Thoracic aorta (tissue), 2 donors: ENCODE results near the gene LEFTY1. TPM values are rescaled to one million over a fixed set of nuclear protein-coding genes. Genes with fewer than 3 reads are reported as not detected.

Experiments
- ATAC-seq: fragments of 150-250 bp; one replicate; pipeline ENCODE4 v1.8.0; 2017; ENCODE audit warnings: low read depth; ENCODE audit not compliant: insufficient number of reproducible peaks, low FRiP score
- DNase-seq: peaks from one replicate; pipeline ENCODE4 v3.0.0-alpha.2; 2020; ENCODE audit warnings: low spot score
- H3K27ac ChIP-seq, 2 donors: fragments of 200-600 bp; sonication (generic); 1 replicate in 1 of 2; 2 replicates in 1 of 2; pipeline ENCODE4 v1.5.1; 2016; ENCODE audit warnings: mild to moderate bottlenecking in 2 of 2, moderate library complexity in 2 of 2
- H3K27me3 ChIP-seq: fragments of 200-600 bp; sonication (generic); replicated peaks from 2 replicates; pipeline ENCODE4 v1.6.0; 2016; ENCODE audit warnings: mild to moderate bottlenecking; ENCODE audit not compliant: insufficient read depth
- H3K36me3 ChIP-seq: fragments of 200-600 bp; sonication (generic); one replicate; pipeline ENCODE4 v1.5.1; 2016
- H3K4me1 ChIP-seq, 2 donors: fragments of 200-600 bp; sonication (generic); 1 replicate in 1 of 2; 2 replicates in 1 of 2; pipeline versions ENCODE4 v1.5.1 to v1.6.0; 2016; ENCODE audit warnings: low read depth in 2 of 2, mild to moderate bottlenecking in 1 of 2; ENCODE audit not compliant: control insufficient read depth in 1 of 2
- H3K4me3 ChIP-seq: fragments of 200-600 bp; sonication (generic); 2 replicates; pipeline ENCODE4 v1.5.1; 2016; ENCODE audit warnings: mild to moderate bottlenecking
- H3K9me3 ChIP-seq: fragments of 200-600 bp; sonication (generic); 2 replicates; pipeline ENCODE4 v1.5.1; 2016
- total RNA-seq, 2 donors: library from RNA; depleted of rRNA; stranded (reverse); fragments of >200 nt; gene quantifications; one replicate each; pipeline versions ENCODE4 v1.1.0 to v1.2.3, GENCODE V29; 2016
- TF ChIP-seq, protein P1 (sequence below): fragments of 200-600 bp; sonication (generic); IDR thresholded peaks from one replicate; pipeline ENCODE4 v1.5.1; 2019; ENCODE audit warnings: antibody characterized with exemption

Gene LEFTY1
- total RNA-seq, 2 donors from 2014 or later: not detected

- no peak overlapping the region for H3K27ac ChIP-seq
- H3K4me3 ChIP-seq: no peak overlapping the region
- TF ChIP-seq, protein P1, sequence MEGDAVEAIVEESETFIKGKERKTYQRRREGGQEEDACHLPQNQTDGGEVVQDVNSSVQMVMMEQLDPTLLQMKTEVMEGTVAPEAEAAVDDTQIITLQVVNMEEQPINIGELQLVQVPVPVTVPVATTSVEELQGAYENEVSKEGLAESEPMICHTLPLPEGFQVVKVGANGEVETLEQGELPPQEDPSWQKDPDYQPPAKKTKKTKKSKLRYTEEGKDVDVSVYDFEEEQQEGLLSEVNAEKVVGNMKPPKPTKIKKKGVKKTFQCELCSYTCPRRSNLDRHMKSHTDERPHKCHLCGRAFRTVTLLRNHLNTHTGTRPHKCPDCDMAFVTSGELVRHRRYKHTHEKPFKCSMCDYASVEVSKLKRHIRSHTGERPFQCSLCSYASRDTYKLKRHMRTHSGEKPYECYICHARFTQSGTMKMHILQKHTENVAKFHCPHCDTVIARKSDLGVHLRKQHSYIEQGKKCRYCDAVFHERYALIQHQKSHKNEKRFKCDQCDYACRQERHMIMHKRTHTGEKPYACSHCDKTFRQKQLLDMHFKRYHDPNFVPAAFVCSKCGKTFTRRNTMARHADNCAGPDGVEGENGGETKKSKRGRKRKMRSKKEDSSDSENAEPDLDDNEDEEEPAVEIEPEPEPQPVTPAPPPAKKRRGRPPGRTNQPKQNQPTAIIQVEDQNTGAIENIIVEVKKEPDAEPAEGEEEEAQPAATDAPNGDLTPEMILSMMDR: no peak
- H3K36me3 ChIP-seq: no peaks in the 10 kb centered on the region
- H3K9me3 ChIP-seq: no peaks in the 10 kb centered on the region
- H3K27me3 ChIP-seq: no peaks in the 10 kb centered on the region
- peaks cover 4 to 6% of the 10 kb centered on the region in 2 donors for H3K4me1 ChIP-seq
- ATAC-seq (no peak), DNase-seq (no peak)
These were observed 2.6 kb downstream of the LEFTY1 start for GRCh38 chr1:225886159-225887029.

DNA sequence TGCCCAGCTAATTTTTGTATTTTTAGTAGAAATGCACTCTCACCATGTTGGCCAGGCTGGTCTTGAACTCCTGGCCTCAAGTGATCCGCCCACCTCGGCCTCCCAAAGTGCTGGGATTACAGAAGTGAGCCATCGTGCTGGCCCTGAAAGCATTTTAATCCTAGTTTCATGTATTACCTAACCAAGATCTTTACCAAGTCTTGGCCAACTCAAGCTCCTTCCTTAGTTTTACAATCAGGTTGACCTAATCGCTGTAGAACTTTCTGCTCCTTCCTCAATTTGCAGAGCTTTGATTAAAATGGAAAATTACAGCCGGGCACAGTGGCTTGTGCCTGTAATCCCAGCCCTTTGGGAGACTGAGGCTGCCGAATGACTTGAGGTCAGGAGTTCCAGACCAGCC is 3.6 kb downstream of the LEFTY1 start:
- no peak for ATAC-seq

DNA sequence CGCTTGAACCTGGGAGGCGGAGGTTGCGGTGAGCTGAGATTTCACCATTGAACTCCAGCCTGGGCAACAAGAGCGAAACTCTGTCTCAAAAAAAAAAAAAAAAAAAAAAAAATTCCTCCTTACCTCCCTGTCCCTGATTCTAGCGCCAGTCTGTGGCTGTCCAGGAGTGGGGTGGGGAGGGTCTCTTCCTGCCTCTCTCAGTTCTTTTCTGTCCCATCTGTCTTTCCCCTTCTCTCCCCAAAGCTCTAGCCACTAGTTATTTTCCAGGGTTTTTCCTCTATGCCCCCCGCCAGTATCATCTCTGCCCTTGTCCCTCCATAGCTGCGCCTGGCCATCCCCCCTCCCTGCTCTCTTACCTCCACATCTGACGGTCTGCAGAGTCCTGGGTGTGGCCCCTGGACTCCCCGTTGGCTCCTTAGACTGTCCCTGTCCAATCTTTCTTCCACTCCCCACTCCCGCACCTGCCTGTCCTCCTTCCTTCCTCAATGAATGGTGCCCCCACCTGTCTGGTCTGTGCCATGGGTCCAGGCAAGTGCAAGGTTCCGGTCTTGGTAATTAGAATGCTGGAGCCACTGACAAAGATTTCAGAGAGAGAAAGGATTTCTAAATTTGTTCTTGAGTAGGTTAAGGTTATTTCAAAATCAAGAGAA is 5.2 kb downstream of the LEFTY1 start:
- H3K9me3 ChIP-seq: no peaks in the 10 kb centered on the region
- no peaks in the 10 kb centered on the region for H3K27me3 ChIP-seq
- peak overlapping the region; percentile 92 to 95 for H3K27ac ChIP-seq
- H3K36me3 ChIP-seq: no peaks in the 10 kb centered on the region
- no peak for DNase-seq
- TF ChIP-seq, protein P1: no peak
- H3K4me3 ChIP-seq: peak overlapping the region; percentile 83
- no peak for ATAC-seq
- H3K4me1 ChIP-seq: peaks cover 23 to 33% of the 10 kb centered on the region in 2 donors

More for the DNA sequence above, 3.6 kb downstream of the LEFTY1 start:
- TF ChIP-seq, protein P1: no peak
- H3K4me3 ChIP-seq: no peak overlapping the region
- H3K27ac ChIP-seq: no peak overlapping the region
- DNase-seq: no peak
- H3K27me3 ChIP-seq: no peaks in the 10 kb centered on the region
- no peaks in the 10 kb centered on the region for H3K36me3 ChIP-seq
- H3K9me3 ChIP-seq: no peaks in the 10 kb centered on the region
- H3K4me1 ChIP-seq: peaks cover 13 to 17% of the 10 kb centered on the region in 2 donors

- ATAC-seq (no peak), DNase-seq (no peak)
These were observed 6.0 kb downstream of the LEFTY1 start for GRCh38 chr1:225882694-225883615.

More at GRCh38 chr1:225882694-225883615, 6.0 kb downstream of the LEFTY1 start:
- Histone ChIP-seq H3K27ac (peak overlapping the region; percentile 92 to 95), H3K36me3 (no peaks in the 10 kb centered on the region), H3K9me3 (no peaks in the 10 kb centered on the region), H3K4me3 (peak overlapping the region; percentile 83), H3K27me3 (no peaks in the 10 kb centered on the region), H3K4me1 (peaks cover 31 to 41% of the 10 kb centered on the region in 2 donors)
- TF ChIP-seq, protein P1: no peak
